RPMI7951 (cell line): Measurements from ENCODE around the gene ARL5A. TPM values are rescaled to one million over a fixed set of nuclear protein-coding genes. Genes with fewer than 3 reads are reported as not detected.
"Not testable (repeated sequence)": the region's sequence is repeated elsewhere in the genome, so short reads cannot be mapped to it uniquely, and the experiment has no call there.

Experiments used
- DNase-seq: peaks from one replicate; pipeline ENCODE4 v3.0.0-alpha.2; 2012; ENCODE audit warnings: low read depth
- total RNA-seq: library from RNA; depleted of rRNA; stranded (reverse); fragments of >200 nt; shearing (Covaris generic); gene quantifications from 2 replicates; pipeline ENCODE4 v1.2.3, GENCODE V29; 2014; rRNA removed

Gene ARL5A, protein sequence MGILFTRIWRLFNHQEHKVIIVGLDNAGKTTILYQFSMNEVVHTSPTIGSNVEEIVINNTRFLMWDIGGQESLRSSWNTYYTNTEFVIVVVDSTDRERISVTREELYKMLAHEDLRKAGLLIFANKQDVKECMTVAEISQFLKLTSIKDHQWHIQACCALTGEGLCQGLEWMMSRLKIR
- 32.9 and 49.2 TPM in 2 replicates for total RNA-seq

DNA sequence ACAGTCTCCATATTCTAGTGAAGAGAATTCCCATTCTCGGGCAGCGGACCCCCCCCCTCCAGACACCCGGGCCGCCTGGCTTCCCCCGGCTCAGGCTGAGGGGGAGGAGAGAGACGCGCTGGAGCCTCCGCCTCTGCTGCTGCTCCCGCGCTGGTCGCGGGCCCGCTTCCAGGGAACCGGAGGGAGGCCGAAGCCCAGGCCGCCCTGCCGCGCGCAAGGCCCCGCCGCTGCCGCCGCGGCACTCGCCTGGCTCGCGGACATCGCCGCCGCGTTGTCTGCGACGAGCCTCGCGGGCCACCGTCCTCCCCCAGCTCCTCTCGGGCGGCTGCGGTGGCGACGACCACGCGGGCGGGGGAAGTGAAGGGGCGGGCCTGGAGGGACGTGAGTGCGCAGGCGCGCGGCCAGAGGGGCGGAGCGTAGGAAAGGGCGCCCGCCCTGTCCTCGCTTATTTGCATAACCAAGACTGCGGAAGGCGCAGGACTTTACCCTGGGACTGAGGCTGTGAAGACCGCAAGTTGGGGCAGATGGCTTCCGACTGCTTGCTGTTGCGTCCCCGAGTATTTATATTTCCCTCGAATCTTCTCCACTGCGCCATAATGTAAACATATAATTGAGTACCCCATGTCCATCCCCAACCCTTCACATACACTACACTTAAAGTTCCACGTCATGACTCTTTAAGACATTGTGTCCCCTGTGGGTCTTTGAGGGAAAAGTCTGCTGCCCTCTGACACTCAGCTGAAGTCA lies at the start of gene ARL5A:
Gene ARL5A, minus strand, starts transcription at position 279 of the 747 bp plus-strand sequence. Its CDS starts 245 bp downstream, at position 34.
- DNase-seq, result peak; percentile 93

DNA sequence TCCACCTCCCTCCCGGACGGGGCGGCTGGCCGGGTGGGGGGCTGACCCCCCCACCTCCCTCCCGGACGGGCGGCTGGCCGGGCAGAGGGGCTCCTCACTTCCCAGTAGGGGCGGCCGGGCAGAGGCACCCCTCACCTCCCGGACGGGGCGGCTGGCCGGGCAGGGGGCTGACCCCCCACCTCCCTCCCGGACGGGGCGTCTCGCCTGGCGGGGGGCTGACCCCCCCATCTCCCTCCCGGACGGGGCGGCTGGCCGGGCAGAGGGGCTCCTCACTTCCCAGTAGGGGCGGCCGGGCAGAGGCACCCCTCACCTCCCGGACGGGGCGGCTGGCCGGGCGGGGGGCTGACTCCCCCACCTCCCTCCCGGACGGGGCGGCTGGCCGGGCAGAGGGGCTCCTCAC lies 47.4 kb upstream of the ARL5A start:
- DNase-seq, result not testable (repeated sequence)

- DNase-seq, result no peak
Observed at GRCh38 chr2:151872463-151872862, 44.2 kb upstream of the ARL5A start.

- no peak for DNase-seq
Observed at GRCh38 chr2:151869291-151869690, 41.1 kb upstream of the ARL5A start.

- no peak for DNase-seq
Observed at GRCh38 chr2:151862700-151863099, 34.5 kb upstream of the ARL5A start.

GRCh38 chr2:151861174-151861573 lies 33.0 kb upstream of the ARL5A start:
- DNase-seq, result no peak

DNA sequence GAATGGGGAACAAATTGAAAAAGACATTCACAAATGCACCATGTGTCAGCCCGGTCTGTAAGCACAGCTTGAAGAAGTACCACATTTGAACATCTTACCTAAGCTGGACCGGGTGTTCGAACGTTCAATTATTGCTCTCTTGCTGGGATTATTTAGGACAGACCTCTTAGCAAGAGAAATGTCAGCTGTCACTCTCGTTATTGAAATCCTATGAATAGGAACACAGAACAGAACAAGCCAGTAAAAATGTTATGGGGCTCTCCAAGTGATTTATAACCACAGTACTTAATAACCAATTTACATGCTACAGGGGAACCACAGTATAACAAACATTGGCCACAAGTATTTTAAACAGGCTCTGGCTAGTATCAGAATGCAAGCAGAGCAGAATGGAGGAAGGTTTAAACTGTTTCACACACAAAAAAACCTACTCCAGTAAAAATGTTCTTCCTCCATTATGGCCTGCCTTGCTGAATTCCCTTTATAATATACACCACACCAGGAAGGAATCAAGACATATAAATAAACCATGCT lies 32.5 kb upstream of the ARL5A start:
- no peak for DNase-seq

GRCh38 chr2:151860210-151860609 lies 32.0 kb upstream of the ARL5A start:
- DNase-seq, result no peak

GRCh38 chr2:151857650-151858049 lies 29.4 kb upstream of the ARL5A start:
- no peak for DNase-seq

DNA sequence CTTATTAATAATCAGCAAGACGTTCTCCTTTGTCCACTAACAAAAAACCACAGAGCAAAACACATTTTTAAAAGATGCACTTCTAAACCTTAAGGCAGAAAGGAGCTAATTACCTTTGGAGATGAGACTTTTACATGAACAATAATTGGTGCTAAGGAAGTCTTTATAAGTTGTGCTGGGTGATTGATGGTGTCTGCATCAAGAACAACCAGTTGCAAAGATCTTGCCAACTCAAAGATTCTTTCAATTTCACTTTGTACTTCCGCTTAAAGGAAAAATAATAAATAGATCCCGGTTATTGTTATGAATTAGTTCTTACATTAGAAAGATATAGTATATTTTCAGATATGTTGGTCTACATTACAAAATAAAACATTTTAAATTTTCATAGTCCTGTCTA lies 26.9 kb upstream of the ARL5A start:
- DNase-seq, result no peak

GRCh38 chr2:151853070-151853758 lies 25.0 kb upstream of the ARL5A start:
- no peak for DNase-seq

- DNase-seq, result no peak
Observed at GRCh38 chr2:151852260-151853069, 24.2 kb upstream of the ARL5A start.

GRCh38 chr2:151851761-151852160 lies 23.5 kb upstream of the ARL5A start:
- DNase-seq, result peak; percentile 39

DNA sequence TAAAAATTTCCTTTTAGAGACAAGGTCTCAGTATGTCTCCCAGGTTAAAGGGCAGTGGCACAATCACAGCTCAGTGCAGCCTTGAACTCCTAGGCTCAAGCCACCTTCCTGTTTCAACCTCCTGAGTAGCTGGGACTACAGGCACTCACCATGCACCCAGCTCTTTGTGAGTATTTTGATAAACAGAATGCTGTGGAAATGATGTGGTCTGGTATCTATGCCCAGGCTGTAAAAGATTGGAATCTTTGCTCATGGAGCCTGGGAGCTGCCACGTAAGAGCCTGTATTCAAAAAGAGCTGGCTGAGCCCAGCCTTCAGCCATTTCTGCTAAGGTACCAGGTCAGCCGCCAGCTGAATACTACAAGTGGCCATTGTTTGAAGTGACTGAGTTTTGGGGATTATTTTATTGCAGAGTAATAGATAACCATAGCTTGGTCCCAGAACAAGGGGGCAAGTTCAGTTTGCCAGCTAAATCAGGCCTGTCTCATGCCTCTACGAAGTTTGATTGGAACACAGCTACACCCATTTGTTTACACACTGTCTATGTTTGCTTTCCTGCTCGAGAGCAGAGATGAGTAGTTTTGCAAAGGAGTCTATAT lies 21.3 kb upstream of the ARL5A start:
- no peak for DNase-seq

GRCh38 chr2:151845884-151846283 lies 17.7 kb upstream of the ARL5A start:
- no peak for DNase-seq

DNA sequence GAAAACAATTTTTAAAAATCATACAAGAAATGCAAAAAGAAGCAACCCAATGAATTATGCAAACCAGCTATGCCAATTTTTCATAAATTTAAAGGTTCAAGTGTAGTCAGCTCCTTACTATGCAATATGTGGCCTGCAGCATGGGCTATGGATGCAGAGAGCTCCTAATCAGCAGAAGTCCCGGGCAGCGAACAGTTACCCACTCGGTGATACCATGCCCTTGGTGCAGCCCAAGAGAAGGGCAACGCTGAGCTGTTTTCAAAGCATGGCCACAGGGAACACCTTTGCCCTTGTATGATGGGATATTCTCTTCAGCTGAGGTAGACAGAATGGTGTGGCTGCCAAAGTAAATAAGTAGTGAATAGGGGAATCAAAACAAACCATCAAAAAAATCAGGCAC lies 17.3 kb upstream of the ARL5A start:
- DNase-seq, result no peak

GRCh38 chr2:151844211-151844896 lies 16.1 kb upstream of the ARL5A start:
- DNase-seq, result no peak

GRCh38 chr2:151843691-151844061 lies 15.5 kb upstream of the ARL5A start:
- DNase-seq, result no peak

DNA sequence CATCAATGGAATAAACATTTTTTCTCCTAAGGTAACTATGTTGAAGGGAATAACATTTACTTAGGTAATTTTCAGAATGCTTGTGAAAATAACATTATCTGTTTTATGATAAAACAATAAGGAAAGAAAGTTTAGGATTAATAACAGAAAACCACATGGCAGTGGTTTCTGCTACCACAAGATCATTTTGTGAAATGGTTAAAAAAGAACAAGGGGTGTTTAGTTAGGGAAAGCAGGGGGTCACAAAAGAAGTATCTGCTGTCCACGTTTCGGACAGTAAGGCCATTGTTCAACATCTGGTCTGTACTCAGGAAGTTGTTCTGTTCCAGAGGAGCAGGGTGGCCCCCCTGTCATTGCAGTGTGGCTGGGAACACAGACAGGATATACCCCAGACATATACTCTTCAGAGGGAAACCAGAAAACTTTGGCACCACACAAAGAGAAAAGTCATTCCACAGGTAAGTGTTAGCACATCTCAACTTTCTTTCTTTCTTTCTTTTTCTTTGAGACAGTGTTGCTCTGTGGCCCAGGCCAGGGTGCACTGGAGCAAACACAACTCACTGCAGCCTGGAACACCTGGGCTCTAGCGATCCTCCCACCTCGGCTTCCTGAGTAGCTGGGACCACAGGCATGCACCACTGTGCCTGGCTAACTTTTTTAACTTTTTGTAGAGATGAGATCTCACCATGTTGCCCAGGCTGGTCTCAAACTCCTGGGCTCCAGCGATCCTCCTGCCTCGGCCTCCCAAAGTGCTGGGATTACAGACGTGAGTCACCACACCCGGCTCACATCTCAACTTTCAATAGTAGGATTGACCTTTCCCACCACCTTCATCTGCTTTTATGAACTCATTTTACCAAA lies 14.8 kb upstream of the ARL5A start:
- DNase-seq, result peak; percentile 29

GRCh38 chr2:151841047-151841424 lies 12.8 kb upstream of the ARL5A start:
- DNase-seq, result no peak
